ENCODE results near the gene NCOA4. TPM values are rescaled to one million over a fixed set of nuclear protein-coding genes. Genes with fewer than 3 reads are reported as not detected.
"Not testable (repeated sequence)": the region's sequence is repeated elsewhere in the genome, so short reads cannot be mapped to it uniquely, and the experiment has no call there.

The NCOA4 gene
- total RNA-seq, 4 donors from 2014 or later, result 110 to 351 (median 184) TPM

- Histone ChIP-seq H3K36me3 (no peaks in the 10 kb centered on the region), H3K27me3 (no peaks in the 10 kb centered on the region), H3K4me1 (no peaks in the 10 kb centered on the region), H3K4me3 (no peak overlapping the region), H3K9me3 (no peaks in the 10 kb centered on the region), H3K27ac (no peak overlapping the region)
- no peak for TF ChIP-seq POLR2A (IDR thresholded peaks at IDR 0.05)
- TF ChIP-seq CTCF (IDR thresholded peaks at IDR 0.05), result no peak
- DNase-seq, result no peak
Measured at GRCh38 chr10:46068117-46068516, 37.7 kb upstream of the NCOA4 start.

GRCh38 chr10:46064269-46064817 is 33.9 kb upstream of the NCOA4 start:
- Histone ChIP-seq H3K9me3 (no peaks in the 10 kb centered on the region), H3K27me3 (no peaks in the 10 kb centered on the region), H3K27ac (no peak overlapping the region), H3K36me3 (no peaks in the 10 kb centered on the region), H3K4me1 (no peaks in the 10 kb centered on the region), H3K4me3 (no peak overlapping the region)
- TF ChIP-seq POLR2A (IDR thresholded peaks at IDR 0.05) (no peak), CTCF (IDR thresholded peaks at IDR 0.05) (no peak)
- no peak for DNase-seq

GRCh38 chr10:46062723-46063428 is 32.5 kb upstream of the NCOA4 start:
- Histone ChIP-seq H3K4me1 (no peaks in the 10 kb centered on the region), H3K4me3 (no peak overlapping the region), H3K27me3 (no peaks in the 10 kb centered on the region), H3K27ac (no peak overlapping the region), H3K9me3 (no peaks in the 10 kb centered on the region), H3K36me3 (no peaks in the 10 kb centered on the region)
- TF ChIP-seq POLR2A (IDR thresholded peaks at IDR 0.05) (no peak), CTCF (IDR thresholded peaks at IDR 0.05) (no peak)
- no peak for DNase-seq

- DNase-seq, result no peak
- H3K36me3 ChIP-seq, result no peaks in the 10 kb centered on the region
- no peaks in the 10 kb centered on the region for H3K27me3 ChIP-seq
- H3K4me1 ChIP-seq, result no peaks in the 10 kb centered on the region
- H3K27ac ChIP-seq, result no peak overlapping the region
- H3K9me3 ChIP-seq, result no peaks in the 10 kb centered on the region
- no peak for TF ChIP-seq CTCF (IDR thresholded peaks at IDR 0.05)
- TF ChIP-seq POLR2A (IDR thresholded peaks at IDR 0.05), result no peak
- no peak overlapping the region for H3K4me3 ChIP-seq
Measured at GRCh38 chr10:46060706-46061105, 30.3 kb upstream of the NCOA4 start.

- H3K9me3 ChIP-seq, H3K4me1 ChIP-seq, H3K4me3 ChIP-seq, DNase-seq, H3K27ac ChIP-seq, H3K27me3 ChIP-seq, H3K36me3 ChIP-seq: not testable (repeated sequence)
Measured at GRCh38 chr10:46057927-46058326, 27.5 kb upstream of the NCOA4 start.

- Histone ChIP-seq H3K4me1 (no peaks in the 10 kb centered on the region), H3K9me3 (no peaks in the 10 kb centered on the region), H3K36me3 (no peaks in the 10 kb centered on the region), H3K27me3 (no peaks in the 10 kb centered on the region), H3K27ac (no peak overlapping the region), H3K4me3 (no peak overlapping the region)
- DNase-seq, result no peak
- TF ChIP-seq CTCF (IDR thresholded peaks at IDR 0.05) (no peak), POLR2A (IDR thresholded peaks at IDR 0.05) (no peak)
Measured at GRCh38 chr10:46057038-46057437, 26.6 kb upstream of the NCOA4 start.
